T47D (cell line): Measurements from ENCODE around the gene TMEM132A.

Source experiments
- DNase-seq, 2 experiments: peaks; one replicate each; pipeline versions ENCODE4 v3.0.0 to v3.0.0-alpha.2; 2011 to 2012; ENCODE audit warnings: low read depth in 1 of 2, low spot score in 1 of 2
- JUND ChIP-seq: IDR thresholded peaks from 2 replicates; pipeline ENCODE4 v1.6.1; 2012; ENCODE audit warnings: low read depth
- in situ Hi-C: cut with HindIII; loops from 2 replicates; pipeline ENCODE4 v1.10.0; 2016; ENCODE audit warnings: low sequenced_read_pairs, low pct_unique_long_range_greater_than_20kb

The TMEM132A gene

GRCh38 chr11:60910281-60910687 lies 14.0 kb upstream of the TMEM132A start:
- no peak for TF ChIP-seq JUND
- no peak for DNase-seq
- in situ Hi-C loops: no loop called here

- no peak for TF ChIP-seq JUND
- DNase-seq: no peak
- in situ Hi-C loops: no loop called here
Measured at GRCh38 chr11:60910711-60911380, 13.4 kb upstream of the TMEM132A start.

GRCh38 chr11:60912223-60912850 lies 11.9 kb upstream of the TMEM132A start:
- DNase-seq: no peak
- in situ Hi-C loops: no loop called here
- no peak for TF ChIP-seq JUND

GRCh38 chr11:60912851-60913528 lies 11.3 kb upstream of the TMEM132A start:
- no peak for DNase-seq
- in situ Hi-C loops: no loop called here
- no peak for TF ChIP-seq JUND

GRCh38 chr11:60913793-60914632 lies 10.2 kb upstream of the TMEM132A start, which contains the start of gene TMEM109:
TSS of gene TMEM109 (plus strand) at chr11:60914158. CDS start at chr11:60919694, 5,536 bp downstream.
- DNase-seq: peak; percentile 95 to 97
- no peak for TF ChIP-seq JUND
- in situ Hi-C loops: no loop called here

GRCh38 chr11:60914633-60915247 lies 9.5 kb upstream of the TMEM132A start:
- DNase-seq: peak in 1 of 2 experiments; percentile 27
- in situ Hi-C loops: no loop called here
- TF ChIP-seq JUND: no peak

GRCh38 chr11:60915248-60915914 lies 8.9 kb upstream of the TMEM132A start:
- no peak for TF ChIP-seq JUND
- peak; percentile 82 to 86 for DNase-seq
- in situ Hi-C loops: no loop called here

GRCh38 chr11:60916669-60917206 lies 7.5 kb upstream of the TMEM132A start:
- in situ Hi-C loops: no loop called here
- no peak for TF ChIP-seq JUND
- no peak for DNase-seq

- no peak for TF ChIP-seq JUND
- in situ Hi-C loops: no loop called here
- no peak for DNase-seq
Measured at GRCh38 chr11:60917267-60917666, 7.0 kb upstream of the TMEM132A start.

GRCh38 chr11:60918251-60918938 lies 5.9 kb upstream of the TMEM132A start:
- in situ Hi-C loops: no loop called here
- TF ChIP-seq JUND: no peak
- no peak for DNase-seq

GRCh38 chr11:60918939-60919265 lies 5.4 kb upstream of the TMEM132A start:
- DNase-seq: no peak
- in situ Hi-C loops: no loop called here

More at GRCh38 chr11:60918939-60919265, 5.4 kb upstream of the TMEM132A start:
- TF ChIP-seq JUND: no peak
